Activated naive CD4-positive, alpha-beta T cell treated with Interleukin-2 at 50 U/mL for 16 hours (primary cell): ENCODE data around the gene GHRH.

Source experiments
- DNase-seq: peaks from one replicate; pipeline ENCODE4 v3.0.0-alpha.2; 2020

GHRH gene

GRCh38 chr20:37201827-37202162, 59.8 kb downstream of the GHRH start:
- DNase-seq, result no peak
